ENCODE results near the gene SLC12A2. TPM values are rescaled to one million over a fixed set of nuclear protein-coding genes. Genes with fewer than 3 reads are reported as not detected.

SLC12A2 gene
- total RNA-seq, 3 donors from 2014 or later (not counting 1 experiment from before 2014, with no cell fraction given): 14.3 to 18.1 (median 17.4) TPM

- intact Hi-C loops (cut with micrococcal nuclease): loop anchor here (5.0 to 10.0 kb wide), 2 partner anchors 1554 to 1641 kb away; no protein-coding TSS in a partner anchor
- Histone ChIP-seq H3K4me1 (ENCODE audit: control insufficient read depth, insufficient read depth, low read length) (no peaks in the 10 kb centered on the region), H3K27me3 (ENCODE audit: control insufficient read depth, insufficient read depth, low read length) (no peaks in the 10 kb centered on the region), H3K27ac (ENCODE audit: low read length) (no peak overlapping the region), H3K36me3 (ENCODE audit: control insufficient read depth, insufficient read depth, low read length) (no peaks in the 10 kb centered on the region), H3K4me3 (ENCODE audit: low read length) (no peak overlapping the region), H3K9me3 (ENCODE audit: control insufficient read depth, insufficient read depth, low read length) (no peaks in the 10 kb centered on the region)
- Mint-ChIP-seq H3K4me1 (no peaks in the 10 kb centered on the region), H3K27me3 (ENCODE audit: low read depth in 2 of 2) (peaks cover 0 to 7% of the 10 kb centered on the region in 2 donors), H3K9me3 (no peaks in the 10 kb centered on the region), H3K27ac (no peak overlapping the region), H3K4me3 (no peak overlapping the region), H3K36me3 (no peaks in the 10 kb centered on the region)
- ATAC-seq: peak in 1 of 3 donors; percentile 35
- peak in 1 of 2 donors; percentile 67 for DNase-seq
- WGBS (ENCODE audit: insufficient coverage): 7% methylated on average over 4 of the region's 4 CpGs
- peak; percentile 26 for TF ChIP-seq CTCF (IDR thresholded peaks at IDR 0.05)
Measured at GRCh38 chr5:128213340-128213739, 129.8 kb downstream of the SLC12A2 start.

GRCh38 chr5:128213833-128214232 lies 130.3 kb downstream of the SLC12A2 start:
- ATAC-seq: no peak
- H3K4me3 Mint-ChIP-seq: no peak overlapping the region
- intact Hi-C loops (cut with micrococcal nuclease): loop anchor here (5.0 to 10.0 kb wide), 2 partner anchors 1553 to 1641 kb away; no protein-coding TSS in a partner anchor

GRCh38 chr5:128216285-128216684 lies 132.7 kb downstream of the SLC12A2 start:
- Histone ChIP-seq H3K36me3 (ENCODE audit: control insufficient read depth, insufficient read depth, low read length) (no peaks in the 10 kb centered on the region), H3K4me3 (ENCODE audit: low read length) (no peak overlapping the region), H3K9me3 (ENCODE audit: control insufficient read depth, insufficient read depth, low read length) (no peaks in the 10 kb centered on the region), H3K27me3 (ENCODE audit: control insufficient read depth, insufficient read depth, low read length) (no peaks in the 10 kb centered on the region), H3K4me1 (ENCODE audit: control insufficient read depth, insufficient read depth, low read length) (no peaks in the 10 kb centered on the region), H3K27ac (ENCODE audit: low read length) (no peak overlapping the region)
- peaks cover 0 to 7% of the 10 kb centered on the region in 2 donors for H3K27me3 Mint-ChIP-seq (ENCODE audit: low read depth in 2 of 2)
- WGBS (ENCODE audit: insufficient coverage): 89% methylated on average over 7 of the region's 7 CpGs
- H3K9me3 Mint-ChIP-seq: no peaks in the 10 kb centered on the region
- no peaks in the 10 kb centered on the region for H3K36me3 Mint-ChIP-seq
- TF ChIP-seq CTCF (IDR thresholded peaks at IDR 0.05): no peak
- no peak overlapping the region for H3K27ac Mint-ChIP-seq
- ATAC-seq (no peak), DNase-seq (no peak)
- intact Hi-C loops (cut with micrococcal nuclease): loop anchor here (10.0 kb wide), 1 partner anchor 1639 kb away; no protein-coding TSS in a partner anchor
- no peak overlapping the region for H3K4me3 Mint-ChIP-seq
- H3K4me1 Mint-ChIP-seq: no peaks in the 10 kb centered on the region

More at GRCh38 chr5:128213833-128214232, 130.3 kb downstream of the SLC12A2 start:
- no peaks in the 10 kb centered on the region for H3K4me1 ChIP-seq (ENCODE audit: control insufficient read depth, insufficient read depth, low read length)
- H3K27me3 ChIP-seq (ENCODE audit: control insufficient read depth, insufficient read depth, low read length): no peaks in the 10 kb centered on the region
- H3K36me3 Mint-ChIP-seq: no peaks in the 10 kb centered on the region
- H3K27ac Mint-ChIP-seq: no peak overlapping the region
- H3K9me3 ChIP-seq (ENCODE audit: control insufficient read depth, insufficient read depth, low read length): no peaks in the 10 kb centered on the region
- no peak overlapping the region for H3K4me3 ChIP-seq (ENCODE audit: low read length)
- H3K36me3 ChIP-seq (ENCODE audit: control insufficient read depth, insufficient read depth, low read length): no peaks in the 10 kb centered on the region
- TF ChIP-seq CTCF (IDR thresholded peaks at IDR 0.05): no peak
- peaks cover 0 to 7% of the 10 kb centered on the region in 2 donors for H3K27me3 Mint-ChIP-seq (ENCODE audit: low read depth in 2 of 2)
- WGBS (ENCODE audit: insufficient coverage): 67% methylated on average over 4 of the region's 5 CpGs
- no peaks in the 10 kb centered on the region for H3K9me3 Mint-ChIP-seq
- no peaks in the 10 kb centered on the region for H3K4me1 Mint-ChIP-seq
- no peak overlapping the region for H3K27ac ChIP-seq (ENCODE audit: low read length)
- DNase-seq: no peak
